Mucosa of rectum (tissue), 2 donors: ENCODE data around the gene DLL3.
"Not testable (repeated sequence)": the region's sequence is repeated elsewhere in the genome, so short reads cannot be mapped to it uniquely, and the experiment has no call there.

ENCODE experiments used
- H3K27ac ChIP-seq, 2 donors: one replicate each; pipeline ENCODE4 v1.7.0; 2013; ENCODE audit warnings: inconsistent platforms in 2 of 2, low read depth in 2 of 2, low read length in 2 of 2
- H3K27me3 ChIP-seq, 2 donors: one replicate each; pipeline ENCODE4 v1.7.0; 2013; ENCODE audit warnings: low read length in 2 of 2; ENCODE audit not compliant: control insufficient read depth in 2 of 2, insufficient read depth in 2 of 2
- H3K36me3 ChIP-seq, 2 donors: one replicate each; pipeline ENCODE4 v1.7.0; 2013; ENCODE audit warnings: low read length in 2 of 2; ENCODE audit not compliant: control insufficient read depth in 2 of 2, insufficient read depth in 2 of 2
- H3K4me1 ChIP-seq, 2 donors: one replicate each; pipeline ENCODE4 v1.7.0; 2013; ENCODE audit warnings: low read length in 2 of 2, mild to moderate bottlenecking in 1 of 2; ENCODE audit not compliant: control insufficient read depth in 2 of 2, insufficient read depth in 2 of 2
- H3K4me3 ChIP-seq, 2 donors: one replicate each; pipeline ENCODE4 v1.7.0; 2013; ENCODE audit warnings: low read length in 2 of 2
- H3K9ac ChIP-seq, 2 donors: one replicate each; pipeline ENCODE4 v1.7.0; 2013; ENCODE audit warnings: low read length in 2 of 2, low read depth in 1 of 2, mild to moderate bottlenecking in 1 of 2
- H3K9me3 ChIP-seq, 2 donors: one replicate each; pipeline ENCODE4 v1.7.0; 2013; ENCODE audit warnings: low read length in 2 of 2; ENCODE audit not compliant: control insufficient read depth in 2 of 2
- donor health status: healthy.
- donor health status: Normal muscosa, but diverticular disease.

DLL3 gene

GRCh38 chr19:39471756-39472536, 26.8 kb upstream of the DLL3 start:
- Histone ChIP-seq H3K36me3 (peaks cover 77 to 88% of the 10 kb centered on the region in 2 donors), H3K4me3 (no peak overlapping the region)

GRCh38 chr19:39472746-39473442, 25.9 kb upstream of the DLL3 start:
- Histone ChIP-seq H3K27ac (no peak overlapping the region), H3K4me1 (no peaks in the 10 kb centered on the region), H3K27me3 (no peaks in the 10 kb centered on the region), H3K36me3 (peaks cover 73 to 81% of the 10 kb centered on the region in 2 donors), H3K9me3 (no peaks in the 10 kb centered on the region), H3K4me3 (no peak overlapping the region), H3K9ac (no peak overlapping the region)

More at GRCh38 chr19:39471756-39472536, 26.8 kb upstream of the DLL3 start:
- H3K27ac ChIP-seq = no peak overlapping the region
- no peak overlapping the region for H3K9ac ChIP-seq
- no peaks in the 10 kb centered on the region for H3K9me3 ChIP-seq
- no peaks in the 10 kb centered on the region for H3K4me1 ChIP-seq
- no peaks in the 10 kb centered on the region for H3K27me3 ChIP-seq

GRCh38 chr19:39473443-39473960, 25.2 kb upstream of the DLL3 start:
- Histone ChIP-seq H3K36me3 (peaks cover 67 to 75% of the 10 kb centered on the region in 2 donors), H3K4me1 (no peaks in the 10 kb centered on the region), H3K4me3 (no peak overlapping the region), H3K27me3 (no peaks in the 10 kb centered on the region), H3K27ac (no peak overlapping the region), H3K9me3 (no peaks in the 10 kb centered on the region), H3K9ac (no peak overlapping the region)

- H3K36me3 ChIP-seq = peaks cover 61 to 68% of the 10 kb centered on the region in 2 donors
Observed at GRCh38 chr19:39474139-39474620, 24.6 kb upstream of the DLL3 start.

GRCh38 chr19:39475748-39476147, 23.0 kb upstream of the DLL3 start:
- Histone ChIP-seq H3K9ac (no peak overlapping the region), H3K4me1 (peaks cover 3 to 4% of the 10 kb centered on the region in 2 donors), H3K27me3 (no peaks in the 10 kb centered on the region), H3K36me3 (peaks cover 45 to 52% of the 10 kb centered on the region in 2 donors), H3K9me3 (no peaks in the 10 kb centered on the region), H3K4me3 (no peak overlapping the region), H3K27ac (no peak overlapping the region)

More at GRCh38 chr19:39474139-39474620, 24.6 kb upstream of the DLL3 start:
- Histone ChIP-seq H3K9me3 (no peaks in the 10 kb centered on the region), H3K4me1 (no peaks in the 10 kb centered on the region), H3K27me3 (no peaks in the 10 kb centered on the region), H3K4me3 (no peak overlapping the region), H3K9ac (no peak overlapping the region), H3K27ac (no peak overlapping the region)

- peaks cover 13 to 14% of the 10 kb centered on the region in 2 donors for H3K4me1 ChIP-seq
- H3K4me3 ChIP-seq, H3K27ac ChIP-seq: not testable (repeated sequence)
Observed at GRCh38 chr19:39479319-39479801, 19.4 kb upstream of the DLL3 start.

GRCh38 chr19:39479916-39480315, 18.8 kb upstream of the DLL3 start:
- Histone ChIP-seq H3K27ac (peak overlapping the region; percentile 73 to 74), H3K4me3 (peak overlapping the region; percentile 96 to 98), H3K9ac (peak overlapping the region in 1 of 2 donors; percentile 87)

More at GRCh38 chr19:39479319-39479801, 19.4 kb upstream of the DLL3 start:
- not testable (repeated sequence) for H3K9me3 ChIP-seq, H3K27me3 ChIP-seq, H3K9ac ChIP-seq
- H3K36me3 ChIP-seq = peaks cover 14 to 19% of the 10 kb centered on the region in 2 donors

GRCh38 chr19:39480337-39481228, 18.2 kb upstream of the DLL3 start, which contains the start of gene TIMM50:
Gene TIMM50 (plus strand): TSS chr19:39480838. CDS start chr19:39480854, 16 bp downstream.
- H3K27me3 ChIP-seq = no peaks in the 10 kb centered on the region
- H3K36me3 ChIP-seq = peaks cover 8 to 15% of the 10 kb centered on the region in 2 donors
- H3K27ac ChIP-seq = peak within 1 kb of the TSS; percentile 73 to 74
- H3K4me1 ChIP-seq = peaks cover 13 to 14% of the 10 kb centered on the region in 2 donors
- H3K9ac ChIP-seq = peak within 1 kb of the TSS; percentile 87 to 95
- peak within 1 kb of the TSS; percentile 96 to 98 for H3K4me3 ChIP-seq
- no peaks in the 10 kb centered on the region for H3K9me3 ChIP-seq

More at GRCh38 chr19:39479916-39480315, 18.8 kb upstream of the DLL3 start:
- no peaks in the 10 kb centered on the region for H3K9me3 ChIP-seq
- H3K4me1 ChIP-seq = peaks cover 13 to 14% of the 10 kb centered on the region in 2 donors
- no peaks in the 10 kb centered on the region for H3K27me3 ChIP-seq
- H3K36me3 ChIP-seq = peaks cover 8 to 13% of the 10 kb centered on the region in 2 donors

- H3K27ac ChIP-seq = peak overlapping the region in 1 of 2 donors; percentile 74
- H3K4me3 ChIP-seq = peak overlapping the region; percentile 96 to 98
- no peaks in the 10 kb centered on the region for H3K27me3 ChIP-seq
- H3K9me3 ChIP-seq = no peaks in the 10 kb centered on the region
- peaks cover 3 to 13% of the 10 kb centered on the region in 2 donors for H3K36me3 ChIP-seq
- peak overlapping the region; percentile 87 to 95 for H3K9ac ChIP-seq
- H3K4me1 ChIP-seq = peaks cover 13 to 14% of the 10 kb centered on the region in 2 donors
Observed at GRCh38 chr19:39481229-39481545, 17.6 kb upstream of the DLL3 start.
